ENCODE measurements around the gene PITX3.
A peak's percentile ranks its signal among the peaks of the same experiment; 100 is the strongest.

PITX3 gene

GRCh38 chr10:102233997-102234396 is 7.3 kb downstream of the PITX3 start:
- POLR2A ChIA-PET = interaction anchor here (1.9 kb wide), 1 partner anchor 12 kb away, joined by 8 read pairs; the partner anchor contains the start of gene GBF1

GRCh38 chr10:102231357-102232318 is 9.7 kb downstream of the PITX3 start:
- CTCF ChIA-PET = interaction anchor here (0.6 to 17.5 kb wide), 39 partner anchors 9 to 783 kb away, joined by 3 to 531 read pairs (median 4); partner anchors contain the start of genes FBXL15, GBF1 and PITX3
- POLR2A ChIA-PET = interaction anchor here (0.6 to 3.0 kb wide), 14 partner anchors 9 to 540 kb away, joined by 3 to 11 read pairs (median 4); partner anchors contain the start of genes FBXL15, GBF1, PITX3 and TRIM8
- Histone ChIP-seq H3K4me1 (ENCODE audit: control insufficient read depth, insufficient read depth, low read length) (no peaks in the 10 kb centered on the region), H3K9me3 (ENCODE audit: control insufficient read depth, insufficient read depth, low read depth, low read length) (no peaks in the 10 kb centered on the region), H3K4me3 (ENCODE audit: low read depth, low read length) (peak overlapping the region; percentile 53), H3K27ac (ENCODE audit: extremely low read depth, low read depth, low read length) (peak overlapping the region; percentile 77; the same call in 1 of the 2 replicates), H3K36me3 (ENCODE audit: control insufficient read depth in 2 of 2, insufficient read depth in 1 of 2, low read length in 2 of 2) (no peaks in the 10 kb centered on the region)
- TF ChIP-seq ZFP69B (tag by site-specific recombination; IDR thresholded peaks at IDR 0.05) = peak; percentile 74
- no peak for TF ChIP-seq ZNF785 (tag by site-specific recombination; IDR thresholded peaks at IDR 0.05)
- peak; percentile 78 for TF ChIP-seq GLIS2 (tag by site-specific recombination; IDR thresholded peaks at IDR 0.05)
- no peak for TF ChIP-seq BCL11B (tag by site-specific recombination; IDR thresholded peaks at IDR 0.05; ENCODE audit: low read depth)
- peak; percentile 59; the same call in 1 of the 2 replicates for TF ChIP-seq ZFP37 (tag by site-specific recombination; IDR thresholded peaks at IDR 0.05)
- peak; percentile 81 for TF ChIP-seq ZNF660 (tag by site-specific recombination; IDR thresholded peaks at IDR 0.05)
- TF ChIP-seq ZBTB17 (tag by site-specific recombination; IDR thresholded peaks at IDR 0.05) = peak; percentile 83
- TF ChIP-seq SCRT2 (tag by site-specific recombination; IDR thresholded peaks at IDR 0.05) = 0 out of 2 replicates have a peak, but pooled peaks have one; percentile 9
- peak; percentile 61 for TF ChIP-seq ZNF600 (tag by site-specific recombination; IDR thresholded peaks at IDR 0.05)
- no peak for TF ChIP-seq YY2 (tag by site-specific recombination; IDR thresholded peaks at IDR 0.05)
- 0 out of 2 replicates have a peak, but pooled peaks have one; percentile 40 for TF ChIP-seq KLF17 (tag by site-specific recombination; IDR thresholded peaks at IDR 0.05)
- peak; percentile 64; the same call in 1 of the 2 replicates for TF ChIP-seq HIC1 (tag by site-specific recombination; IDR thresholded peaks at IDR 0.05)
- 0 out of 2 replicates have a peak, but pooled peaks have one; percentile 12 for TF ChIP-seq SP2 (tag by site-specific recombination; IDR thresholded peaks at IDR 0.05)
- peak; percentile 84 for TF ChIP-seq ZIC2 (tag by site-specific recombination; IDR thresholded peaks at IDR 0.05)
- TF ChIP-seq ZEB2 (tag by site-specific recombination; IDR thresholded peaks at IDR 0.05) = peak; percentile 85
- TF ChIP-seq REST (tag by site-specific recombination; IDR thresholded peaks at IDR 0.05) = no peak
- TF ChIP-seq GLIS1 (tag by site-specific recombination; IDR thresholded peaks at IDR 0.05) = peak; percentile 56; the same call in 1 of the 2 replicates
- 0 out of 2 replicates have a peak, but pooled peaks have one; percentile 64 for TF ChIP-seq ZNF2 (tag by site-specific recombination; IDR thresholded peaks at IDR 0.05)
- TF ChIP-seq ZNF777 (tag by site-specific recombination; IDR thresholded peaks at IDR 0.05; ENCODE audit: borderline replicate concordance) = 0 out of 2 replicates have a peak, but pooled peaks have one; percentile 50
- TF ChIP-seq ZSCAN30 (tag by site-specific recombination; IDR thresholded peaks at IDR 0.05) = peak; percentile 97
- TF ChIP-seq ZBTB6 (tag by site-specific recombination; IDR thresholded peaks at IDR 0.05) = peak; percentile 8; the same call in 1 of the 2 replicates
- TF ChIP-seq OSR2 (tag by site-specific recombination; IDR thresholded peaks at IDR 0.05) = peak; percentile 41
- peak; percentile 92 for TF ChIP-seq ZBTB20 (tag by site-specific recombination; IDR thresholded peaks at IDR 0.05)

More at GRCh38 chr10:102233997-102234396, 7.3 kb downstream of the PITX3 start:
- H3K9me3 ChIP-seq (ENCODE audit: control insufficient read depth, insufficient read depth, low read depth, low read length) = no peaks in the 10 kb centered on the region
- TF ChIP-seq GLI4 (tag by site-specific recombination; IDR thresholded peaks at IDR 0.05) = no peak
- no peak for TF ChIP-seq IKZF3 (tag by site-specific recombination; IDR thresholded peaks at IDR 0.05)
- no peak overlapping the region for H3K4me3 ChIP-seq (ENCODE audit: low read depth, low read length)
- no peaks in the 10 kb centered on the region for H3K4me1 ChIP-seq (ENCODE audit: control insufficient read depth, insufficient read depth, low read length)
- H3K36me3 ChIP-seq (ENCODE audit: control insufficient read depth in 2 of 2, insufficient read depth in 1 of 2, low read length in 2 of 2) = no peaks in the 10 kb centered on the region
- CTCF ChIA-PET = interaction anchor here (0.6 to 17.5 kb wide), 5 partner anchors 117 to 271 kb away, joined by 3 to 531 read pairs (median 4); partner anchors contain the start of gene NFKB2
- H3K27ac ChIP-seq (ENCODE audit: extremely low read depth, low read depth, low read length) = no peak overlapping the region

Measured in HEK293 (cell line).